IMR-90 (cell line): ENCODE data around the gene HYOU1. TPM values are rescaled to one million over a fixed set of nuclear protein-coding genes. Genes with fewer than 3 reads are reported as not detected.
A peak's percentile ranks its signal among the peaks of the same experiment; 100 is the strongest.

ENCODE experiments used
- ATAC-seq: fragments of 200-7000 bp; cut with Tn5 transposase; 2 replicates; pipeline ENCODE4 v1.9.1; 2020; ENCODE audit warnings: low read depth, mild to moderate bottlenecking, moderate library complexity
- BruUV-seq: library from RNA; stranded (reverse); fragments of 400-500 nt; replicated peaks from 2 replicates; lab custom pipeline; 2021; lab: Mats Ljungman, UMichigan
- CTCF ChIA-PET: fragments of 300-600 bp; formaldehyde crosslinking; extraction: SDS; loops from one replicate; lab custom pipeline; 2021; ENCODE audit warnings: antibody characterized with exemption; lab: Yijun Ruan, JAX
- POLR2A ChIA-PET: fragments of 300-600 bp; sonication (Branson Sonifier 250); formaldehyde crosslinking; loops from one replicate; lab custom pipeline; 2022; ENCODE audit warnings: antibody characterized with exemption; ENCODE audit not compliant: unreplicated experiment; lab: Charles Lee
- DNase-seq: peaks from one replicate; pipeline ENCODE4 v3.0.0; 2013
- H2AFZ ChIP-seq: replicated peaks from 2 replicates; pipeline ENCODE3; 2013; ENCODE audit warnings: low read length, mild to moderate bottlenecking; ENCODE audit not compliant: poor library complexity
- H2AK5ac ChIP-seq: 2 replicates; pipeline ENCODE4 v1.6.1; 2013; ENCODE audit warnings: low read depth, low read length, inconsistent platforms
- H2AK9ac ChIP-seq: replicated peaks from 2 replicates; pipeline ENCODE3; 2013; ENCODE audit warnings: mild to moderate bottlenecking, low read depth, low read length, moderate library complexity; ENCODE audit not compliant: poor library complexity
- H2BK120ac ChIP-seq: 2 replicates; pipeline ENCODE4 v1.6.1; 2013; ENCODE audit warnings: low read depth, low read length, inconsistent platforms
- H2BK15ac ChIP-seq: 3 replicates; pipeline ENCODE4 v1.6.1; 2013; ENCODE audit warnings: low read depth, low read length, inconsistent platforms
- H2BK20ac ChIP-seq: 2 replicates; pipeline ENCODE4 v1.6.1; 2013; ENCODE audit warnings: low read depth, mild to moderate bottlenecking, inconsistent platforms, low read length, moderate library complexity
- H2BK5ac ChIP-seq: 2 replicates; pipeline ENCODE4 v1.6.1; 2013; ENCODE audit warnings: mild to moderate bottlenecking, low read depth, low read length, inconsistent platforms; ENCODE audit not compliant: poor library complexity, severe bottlenecking
- H3K14ac ChIP-seq: replicated peaks from 2 replicates; pipeline ENCODE4 v1.6.1; 2013; ENCODE audit warnings: low read depth, low read length, inconsistent platforms
- H3K18ac ChIP-seq: 2 replicates; pipeline ENCODE4 v1.6.1; 2013; ENCODE audit warnings: low read depth, low read length, control low read depth
- H3K23ac ChIP-seq: 2 replicates; pipeline ENCODE4 v1.6.1; 2013; ENCODE audit warnings: low read depth, low read length, inconsistent platforms
- H3K27ac ChIP-seq: 2 replicates; pipeline ENCODE4 v1.5.1; 2013; ENCODE audit warnings: mild to moderate bottlenecking, control low read depth, low read length; ENCODE audit not compliant: insufficient read depth
- H3K27me3 ChIP-seq: 2 replicates; pipeline ENCODE4 v1.6.1; 2013; ENCODE audit warnings: low read length; ENCODE audit not compliant: control insufficient read depth, insufficient read depth
- H3K36me3 ChIP-seq: 2 replicates; pipeline ENCODE4 v1.6.1; 2013; ENCODE audit warnings: low read length, mixed read lengths; ENCODE audit not compliant: control insufficient read depth, insufficient read depth
- H3K4ac ChIP-seq: 2 replicates; pipeline ENCODE4 v1.6.1; 2013; ENCODE audit warnings: low read depth, low read length, inconsistent platforms
- H3K4me1 ChIP-seq: 2 replicates; pipeline ENCODE4 v1.6.1; 2013; ENCODE audit warnings: low read length, mixed read lengths; ENCODE audit not compliant: control insufficient read depth, insufficient read depth
- H3K4me2 ChIP-seq: 2 replicates; pipeline ENCODE4 v1.6.1; 2013; ENCODE audit warnings: low read depth, mild to moderate bottlenecking, control low read depth, low read length, moderate library complexity
- H3K4me3 ChIP-seq: 2 replicates; pipeline ENCODE4 v1.5.1; 2013; ENCODE audit warnings: low read depth, mild to moderate bottlenecking, control low read depth, low read length, moderate library complexity; ENCODE audit not compliant: insufficient read depth
- H3K56ac ChIP-seq: 2 replicates; pipeline ENCODE4 v1.6.1; 2013; ENCODE audit warnings: low read length, inconsistent platforms; ENCODE audit not compliant: insufficient read depth; ENCODE audit errors: extremely low read depth
- H3K79me1 ChIP-seq, 2 experiments: 2 replicates each; pipeline ENCODE4 v1.6.1; 2013; ENCODE audit warnings: low read length in 2 of 2, inconsistent platforms in 1 of 2, low read depth in 1 of 2
- H3K9ac ChIP-seq: 2 replicates; pipeline ENCODE4 v1.6.1; 2013; ENCODE audit warnings: low read depth, low read length, control low read depth
- H3K9me1 ChIP-seq: 2 replicates; pipeline ENCODE4 v1.6.1; 2013; ENCODE audit warnings: low read length, inconsistent platforms; ENCODE audit not compliant: insufficient read depth
- H3K9me3 ChIP-seq: 2 replicates; pipeline ENCODE4 v1.6.1; 2013; ENCODE audit warnings: low read length; ENCODE audit not compliant: control insufficient read depth, insufficient read depth
- H4K20me1 ChIP-seq: 2 replicates; pipeline ENCODE4 v1.6.1; 2013; ENCODE audit warnings: low read length, inconsistent platforms; ENCODE audit not compliant: insufficient read depth
- H4K5ac ChIP-seq: 2 replicates; pipeline ENCODE4 v1.6.1; 2013; ENCODE audit warnings: mild to moderate bottlenecking, low read depth, low read length, control low read depth
- H4K8ac ChIP-seq, 2 experiments: 2 replicates each; pipeline ENCODE4 v1.6.1; 2013; ENCODE audit warnings: low read depth in 2 of 2, low read length in 2 of 2, control low read depth in 1 of 2, inconsistent platforms in 1 of 2
- H4K91ac ChIP-seq: 2 replicates; pipeline ENCODE4 v1.6.1; 2013; ENCODE audit warnings: low read depth, low read length, inconsistent platforms; ENCODE audit not compliant: insufficient read depth
- CTCF ChIP-seq: conservative IDR thresholded peaks from 2 replicates; pipeline ENCODE4 v1.5.1; 2012; ENCODE audit warnings: mild to moderate bottlenecking, low read depth, low read length, improper control_type of control experiment
- FOS ChIP-seq: fragments of 150-350 bp; IDR thresholded peaks from 2 replicates; pipeline ENCODE4 v1.6.1; 2016; ENCODE audit warnings: low read depth, low read length
- WGBS, 2 experiments: methylation state at CpG; one replicate each; pipeline versions ENCODE4 v1.1.5 to v1.1.7; 2013; ENCODE audit warnings: missing lambda C conversion rate in 2 of 2; ENCODE audit not compliant: insufficient read length in 1 of 2; ENCODE audit errors: extremely low coverage in 2 of 2; 5-methylcytosine and 5-hydroxymethylcytosine counted together
- dilution Hi-C: fragments of 300-500 bp; cut with HindIII; formaldehyde crosslinking; loops from one replicate; pipeline ENCODE4 v1.14.3; 2018; ENCODE audit warnings: low sequenced_read_pairs; ENCODE audit not compliant: unreplicated experiment
- in situ Hi-C: fragments of 300-500 bp; cut with MboI; formaldehyde crosslinking; loops from 3 replicates; pipeline ENCODE4 v1.14.3; 2019; ENCODE audit warnings: low sequenced_read_pairs, inconsistent platforms, mixed read lengths
- intact Hi-C: fragments of 100-400 bp; cut with micrococcal nuclease; formaldehyde crosslinking; loops from 2 replicates; pipeline ENCODE4 v1.10.0; 2022
- polyA plus RNA-seq, 3 experiments: library from polyadenylated mRNA; depleted of rRNA; stranded (reverse); fragments of >200 nt; gene quantifications; 2 replicates each; pipeline ENCODE4 v1.2.3, GENCODE V29; 2012; ENCODE audit warnings: low replicate concordance in 1 of 3
- total RNA-seq: library from RNA; depleted of rRNA; stranded (reverse); fragments of >200 nt; gene quantifications from 2 replicates; pipeline ENCODE4 v1.2.3, GENCODE V29; 2012

The HYOU1 gene
- total and polyA plus RNA-seq, 2 of the 4 experiments (the other 2 are of a cell fraction) = 117 to 181 TPM

GRCh38 chr11:119055901-119056300, 1.1 kb downstream of the HYOU1 start:
- H3K18ac ChIP-seq = no peak overlapping the region
- H3K9ac ChIP-seq = peak overlapping the region; percentile 64
- no peak overlapping the region for H2BK120ac ChIP-seq
- peak overlapping the region; percentile 97 for H2AK9ac ChIP-seq
- BruUV-seq = no TSS peak
- peaks cover 42% of the 10 kb centered on the region for H3K36me3 ChIP-seq
- H3K4ac ChIP-seq = peak overlapping the region; percentile 87; the same call in 1 of the 2 replicates
- peak overlapping the region; percentile 83 for H3K4me2 ChIP-seq
- H3K4me1 ChIP-seq = peaks cover 4% of the 10 kb centered on the region; the same call in 1 of the 2 replicates
- H2BK20ac ChIP-seq = no peak overlapping the region
- intact Hi-C loops (no loop called here), in situ Hi-C loops (no loop called here), dilution Hi-C loops (no loop called here)
- peaks cover 17 to 51% of the 10 kb centered on the region in 2 experiments for H3K79me1 ChIP-seq
- no CpG with 5 or more reads among the region's 6 CpGs for WGBS, 2 experiments
- ChIA-PET POLR2A (interaction anchor here (1.5 kb wide), 1 partner anchor 12 kb away, joined by 4 read pairs; the partner anchor contains the start of gene VPS11), CTCF (no interaction called here)
- peak overlapping the region; percentile 52 for H3K23ac ChIP-seq
- no peak overlapping the region for H4K5ac ChIP-seq
- H3K14ac ChIP-seq = peak overlapping the region; percentile 94
- no peak for ATAC-seq
- peak; percentile 37 for DNase-seq
- H3K27ac ChIP-seq = peak overlapping the region; percentile 74
- H3K56ac ChIP-seq = no peak overlapping the region
- no peak overlapping the region for H4K91ac ChIP-seq
- no peaks in the 10 kb centered on the region for H3K27me3 ChIP-seq
- H3K4me3 ChIP-seq = peak overlapping the region; percentile 87
- H2BK15ac ChIP-seq = no peak overlapping the region
- peak overlapping the region; percentile 61 for H2AK5ac ChIP-seq
- 0 out of 2 replicates have a peak, but pooled peaks cover 5% of the 10 kb centered on the region for H4K20me1 ChIP-seq
- peaks cover 9% of the 10 kb centered on the region for H3K9me1 ChIP-seq
- H4K8ac ChIP-seq = peak overlapping the region; percentile 59 to 78; a peak in 2 of 4 replicates
- H3K9me3 ChIP-seq = no peaks in the 10 kb centered on the region
- H2BK5ac ChIP-seq = no peak overlapping the region
- TF ChIP-seq CTCF (peak; percentile 17; the same call in 1 of the 2 replicates), FOS (no peak)
- peak overlapping the region; percentile 16 for H2AFZ ChIP-seq
